HG02943 (cell line): Measurements from ENCODE around the gene MRPL24.
"Not testable (repeated sequence)": the region's sequence is repeated elsewhere in the genome, so short reads cannot be mapped to it uniquely, and the experiment has no call there.

Source experiments
- ATAC-seq: cut with Tn5 transposase; IDR thresholded peaks from one replicate; pipeline ENCODE4 v1.9.1; 2021; ENCODE audit warnings: mild to moderate bottlenecking, low read depth, moderate library complexity; ENCODE audit not compliant: unreplicated experiment

The MRPL24 gene

DNA sequence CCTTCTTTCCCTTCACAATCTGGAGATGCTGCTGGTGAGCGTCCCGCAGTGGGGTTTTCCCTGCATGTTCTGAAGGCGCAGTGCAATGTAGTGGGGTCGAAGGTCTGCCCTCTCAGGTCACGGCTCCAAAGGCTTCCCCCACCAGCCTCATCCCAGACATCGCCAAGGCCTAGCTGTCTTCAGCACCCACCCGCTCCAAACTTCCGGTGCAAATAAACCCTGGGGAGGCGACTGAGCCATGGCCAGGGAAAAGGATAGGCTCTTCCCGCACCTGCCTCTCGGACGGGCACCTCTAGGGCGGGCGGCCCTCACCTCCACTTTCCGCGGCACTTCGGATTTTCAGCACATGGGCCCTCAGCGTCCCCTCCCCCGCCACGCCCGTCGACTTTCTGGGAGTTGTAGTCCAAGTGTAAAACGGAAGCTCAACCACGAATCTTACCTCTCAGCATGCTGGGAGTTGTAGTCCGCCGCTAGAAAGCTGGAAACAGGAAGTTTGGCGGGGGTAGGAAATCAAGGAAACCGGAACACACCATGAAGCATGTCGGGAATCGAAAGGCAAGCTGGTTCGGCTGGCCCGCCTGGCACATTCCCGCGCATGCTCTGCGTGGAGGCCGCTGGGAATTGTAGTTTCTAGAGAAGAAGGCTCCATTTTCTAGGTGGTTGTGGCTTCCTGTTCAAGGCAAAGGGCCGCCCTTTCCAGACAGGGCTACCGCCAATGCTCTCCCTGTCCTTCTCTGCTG lies at the start of gene MRPL24:
Gene MRPL24 (minus strand): TSS at position 348 of the 740 bp plus-strand sequence. CDS start 2,384 bp downstream, outside the sequence.
- peak; percentile 80 for ATAC-seq

DNA sequence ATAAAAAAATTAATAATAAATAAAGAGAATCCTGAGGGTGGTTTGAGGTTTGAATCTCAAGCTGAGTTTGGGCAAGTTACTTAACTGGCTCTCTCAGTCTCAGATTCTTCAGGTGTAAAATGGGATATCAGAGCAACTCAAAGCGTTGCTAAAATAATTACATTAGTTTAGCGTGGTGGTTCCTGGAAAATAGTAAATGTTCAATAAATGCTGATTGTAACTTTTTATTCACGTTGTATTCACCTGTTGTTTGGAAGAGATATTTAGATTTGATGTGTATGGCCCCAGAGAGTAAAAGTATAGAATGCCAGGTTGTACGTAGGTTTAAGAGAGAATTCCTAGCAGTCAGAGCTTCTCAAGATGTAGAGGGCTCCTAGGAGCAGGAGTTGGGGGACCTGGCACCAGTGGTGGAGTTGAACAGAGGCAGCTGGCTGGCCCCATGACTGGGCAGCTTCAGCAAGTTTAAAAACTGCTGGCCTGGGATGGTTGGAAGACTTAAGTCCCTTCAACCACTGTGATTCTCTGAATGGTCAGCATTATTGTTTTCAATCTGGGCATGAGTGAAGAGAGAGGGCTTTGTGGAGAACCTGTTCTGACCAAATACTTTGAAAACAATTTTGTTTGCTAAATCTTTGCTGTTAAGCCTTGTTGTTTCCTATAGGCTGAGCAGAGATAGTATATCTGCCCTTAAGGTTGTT lies 48.9 kb upstream of the MRPL24 start:
- ATAC-seq: no peak

DNA sequence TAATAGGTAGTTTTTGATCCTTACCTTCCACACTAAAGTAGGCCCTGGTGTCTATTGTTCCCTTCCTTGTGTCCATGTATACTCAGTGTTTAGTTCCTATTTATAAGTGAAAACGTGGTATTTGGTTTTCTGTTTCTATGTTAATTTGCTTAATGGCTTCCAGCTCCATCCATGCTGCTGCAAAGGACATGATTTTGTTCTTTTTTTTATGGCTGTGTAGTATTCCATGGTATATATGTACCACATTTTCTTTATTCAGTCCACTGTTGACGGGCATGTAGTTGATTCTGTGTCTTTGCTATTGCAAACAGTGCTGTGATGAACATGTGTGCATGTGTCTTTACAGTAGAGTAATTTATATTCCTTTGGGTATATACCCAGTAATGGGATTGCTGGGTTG lies 47.2 kb upstream of the MRPL24 start:
- ATAC-seq: no peak

DNA sequence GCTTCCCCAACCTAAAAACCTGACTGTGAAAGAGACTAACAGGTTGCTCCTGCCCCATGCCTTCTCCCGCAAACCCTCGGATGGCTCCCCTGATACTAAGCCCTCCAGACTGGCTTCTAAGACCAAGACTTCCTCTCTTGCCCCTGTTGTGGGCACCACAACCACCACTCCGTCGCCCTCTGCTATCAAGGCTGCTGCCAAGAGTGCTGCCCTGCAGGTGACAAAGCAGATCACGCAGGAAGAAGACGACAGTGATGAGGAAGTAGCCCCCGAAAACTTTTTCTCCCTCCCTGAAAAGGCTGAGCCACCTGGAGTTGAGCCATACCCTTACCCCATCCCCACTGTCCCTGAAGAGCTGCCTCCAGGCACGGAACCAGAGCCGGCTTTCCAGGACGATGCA lies 45.8 kb upstream of the MRPL24 start:
- ATAC-seq: no peak

- ATAC-seq: no peak
These were observed 44.6 kb upstream of the MRPL24 start for GRCh38 chr1:156785458-156785857.

- ATAC-seq: no peak
These were observed 40.8 kb upstream of the MRPL24 start for GRCh38 chr1:156781585-156782186.

GRCh38 chr1:156777573-156777972 lies 36.7 kb upstream of the MRPL24 start:
- ATAC-seq: no peak

GRCh38 chr1:156776942-156777341 lies 36.1 kb upstream of the MRPL24 start:
- no peak for ATAC-seq

DNA sequence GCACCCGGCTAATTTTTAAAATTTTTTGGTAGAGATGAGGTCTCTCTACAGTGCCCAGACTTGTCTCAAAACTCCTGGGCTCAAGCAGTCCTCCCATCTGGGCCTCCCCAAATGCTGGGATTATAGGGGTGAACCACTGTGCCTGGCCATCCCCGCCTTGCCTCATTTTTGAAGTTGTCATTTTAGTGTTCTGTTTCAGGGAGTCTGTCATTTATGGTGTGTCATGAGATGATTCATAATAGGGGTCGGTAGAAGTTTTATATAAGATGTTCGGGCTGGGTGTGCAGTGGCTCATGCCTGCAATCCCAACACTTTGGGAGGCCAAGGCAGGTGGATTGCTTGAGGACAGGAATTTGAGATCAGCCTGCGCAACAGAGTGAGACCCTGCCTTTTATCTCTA lies 34.9 kb upstream of the MRPL24 start:
- ATAC-seq: no peak

DNA sequence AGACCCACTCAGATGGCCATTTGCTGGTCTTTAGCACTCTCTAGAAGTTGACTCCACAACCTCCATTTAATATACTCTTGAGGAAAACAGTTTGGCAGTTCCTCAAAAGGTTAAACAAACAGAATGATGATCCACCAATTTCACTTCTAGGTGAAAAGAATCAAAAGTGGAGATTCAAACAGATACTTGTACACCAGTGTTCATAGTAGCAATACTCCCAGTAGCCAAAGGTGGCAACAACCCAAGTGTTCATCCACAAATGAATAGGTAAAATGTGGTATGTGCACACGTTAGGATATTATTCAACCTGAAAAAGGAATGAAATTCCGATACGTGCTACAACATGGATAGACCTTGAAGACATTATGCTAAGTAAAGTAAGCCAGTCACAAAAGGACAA lies 32.7 kb upstream of the MRPL24 start:
- ATAC-seq: no peak

GRCh38 chr1:156772728-156773497 lies 32.0 kb upstream of the MRPL24 start:
- no peak for ATAC-seq

GRCh38 chr1:156772222-156772621 lies 31.3 kb upstream of the MRPL24 start:
- no peak for ATAC-seq

DNA sequence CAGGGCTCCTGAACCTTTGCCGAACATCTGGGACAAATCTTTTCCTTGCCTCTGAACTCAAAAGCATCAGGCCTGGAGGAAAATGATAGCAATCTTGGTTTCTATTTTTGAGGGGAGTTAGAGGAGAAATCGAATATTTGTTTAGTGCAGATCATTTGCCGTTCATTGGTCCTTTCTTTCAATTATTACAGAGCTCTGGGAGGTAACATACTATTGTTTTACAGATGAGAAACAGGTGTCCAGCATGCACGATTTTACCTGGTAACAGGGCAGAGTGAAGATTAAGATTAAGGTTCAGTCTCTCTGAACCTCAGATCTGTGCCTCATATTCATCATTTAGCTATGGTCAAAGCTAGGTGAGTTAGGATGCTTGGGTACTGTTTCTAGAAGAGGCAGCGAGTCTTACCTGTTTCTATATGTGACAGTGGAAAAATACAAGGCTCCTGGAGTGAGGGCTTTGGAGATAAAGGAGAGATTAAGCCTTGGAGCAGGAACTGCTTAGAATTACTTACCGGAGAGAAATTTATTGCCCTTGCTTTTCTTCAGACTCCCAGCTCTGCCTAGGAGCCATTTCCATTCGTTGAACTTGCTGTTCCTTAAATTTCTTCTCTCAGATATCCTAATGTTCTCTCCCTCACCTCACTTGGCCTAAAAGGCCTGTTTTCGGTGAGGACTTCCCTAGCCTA lies 27.9 kb upstream of the MRPL24 start:
- no peak for ATAC-seq

DNA sequence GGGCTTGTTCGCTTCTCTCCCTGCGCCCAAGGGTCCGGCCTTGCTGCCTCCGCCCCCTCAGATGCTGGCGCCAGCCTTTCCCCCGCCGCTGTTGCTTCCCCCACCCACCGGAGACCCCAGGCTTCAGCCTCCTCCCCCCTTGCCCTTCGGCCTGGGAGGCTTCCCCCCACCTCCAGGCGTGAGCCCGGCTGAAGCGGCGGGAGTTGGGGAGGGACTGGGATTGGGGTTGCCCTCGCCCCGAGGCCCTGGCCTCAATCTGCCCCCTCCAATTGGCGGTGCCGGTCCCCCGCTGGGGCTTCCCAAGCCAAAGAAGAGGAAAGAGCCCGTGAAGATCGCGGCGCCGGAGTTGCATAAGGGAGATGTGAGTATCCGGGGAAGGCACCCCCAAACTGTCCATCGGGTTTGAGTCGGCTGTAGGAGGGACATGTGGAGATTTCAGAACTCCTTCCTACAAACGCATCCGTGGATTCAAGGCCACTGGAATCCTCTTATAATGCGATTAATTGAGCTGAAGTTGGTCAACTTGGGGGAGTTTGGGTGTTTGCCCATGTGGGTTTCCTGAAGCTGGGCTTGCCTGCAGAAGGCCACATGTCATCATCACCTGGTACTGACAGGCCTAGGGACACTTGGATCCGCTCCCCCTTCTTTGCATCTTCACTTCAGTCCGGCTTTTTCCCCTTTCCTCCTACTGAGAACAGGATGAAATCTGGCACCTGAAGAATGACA lies 27.2 kb upstream of the MRPL24 start:
- ATAC-seq: no peak

DNA sequence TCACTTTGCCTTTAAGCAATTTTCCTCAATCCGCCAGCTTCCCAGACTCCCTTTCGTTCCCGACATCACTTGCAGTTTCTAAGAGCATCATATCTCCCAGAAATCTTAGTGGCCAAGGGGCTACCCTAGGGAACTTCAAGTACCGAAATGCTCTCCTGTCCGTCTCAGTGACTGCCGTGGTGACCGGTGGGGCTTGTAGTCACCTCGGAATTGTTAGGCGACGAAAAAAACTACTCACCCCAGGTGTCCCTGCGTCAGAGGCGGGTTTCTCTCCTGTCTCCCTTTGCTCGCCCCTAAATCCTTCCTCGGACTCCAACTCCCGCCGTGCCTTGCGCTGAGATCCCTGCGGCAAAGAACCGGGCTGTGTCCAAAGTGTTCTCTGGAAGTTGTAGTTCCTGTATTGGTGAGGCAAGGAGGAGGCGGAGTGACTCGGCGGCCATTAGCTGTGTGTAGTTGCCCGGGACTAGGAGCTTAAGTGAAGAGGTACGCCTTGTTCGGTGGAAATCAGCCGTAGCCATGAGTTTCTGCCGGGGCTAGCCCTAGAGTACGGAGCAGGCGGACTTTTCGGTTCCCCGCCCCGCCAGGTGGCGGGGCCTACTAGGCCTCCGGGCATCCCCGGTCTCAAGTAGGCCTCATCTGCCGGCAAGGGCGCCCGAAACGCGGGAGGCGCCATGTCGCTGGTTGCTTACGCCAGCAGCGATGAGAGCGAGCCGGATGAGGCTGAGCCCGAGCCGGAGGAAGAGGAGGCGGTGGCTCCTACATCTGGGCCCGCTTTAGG lies 26.4 kb upstream of the MRPL24 start, which contains the start of gene PRCC:
Gene PRCC (plus strand): TSS at position 435 of the 778 bp plus-strand sequence. CDS start 237 bp downstream, at position 672.
- peak; percentile 91 for ATAC-seq

- no peak for ATAC-seq
These were observed 25.6 kb upstream of the MRPL24 start for GRCh38 chr1:156766298-156767100.

DNA sequence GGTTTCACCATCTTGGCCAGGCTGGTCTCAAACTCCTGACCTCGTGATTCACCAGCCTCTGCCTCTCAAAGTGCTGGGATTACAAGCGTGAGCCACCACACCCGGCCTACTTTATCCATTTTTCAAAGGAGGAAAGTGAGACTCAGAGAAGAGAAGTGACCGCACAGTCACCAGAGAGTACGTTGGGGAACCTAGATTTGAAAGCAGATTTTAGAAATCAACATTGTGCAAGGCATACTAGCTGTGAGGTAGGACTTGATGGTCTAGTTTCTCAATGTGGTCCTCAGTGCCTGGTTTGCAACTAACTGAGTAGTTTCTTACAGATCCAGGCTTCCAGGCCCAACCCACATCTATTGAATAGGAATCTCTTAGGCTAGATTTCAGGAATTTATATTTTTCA lies 24.8 kb upstream of the MRPL24 start:
- no peak for ATAC-seq

DNA sequence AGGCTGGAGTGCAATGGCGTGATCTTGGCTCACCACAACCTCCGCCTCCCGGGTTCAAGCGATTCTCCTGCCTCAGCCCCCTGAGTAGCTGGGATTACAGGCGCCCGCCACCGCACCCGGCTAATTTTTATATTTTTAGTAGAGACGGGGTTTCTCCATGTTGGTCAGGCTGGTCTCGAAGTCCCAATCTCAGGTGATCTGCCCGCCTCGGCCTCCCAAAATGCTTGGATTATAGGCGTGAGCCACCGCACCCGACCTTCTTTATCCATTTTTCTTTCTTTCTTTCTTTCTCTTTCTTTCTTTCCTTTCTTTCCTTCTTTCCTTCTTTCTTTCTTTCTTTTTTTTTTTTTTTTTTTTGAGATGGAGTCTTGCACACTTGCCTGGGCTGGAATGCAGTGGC lies 24.2 kb upstream of the MRPL24 start:
- ATAC-seq: not testable (repeated sequence)
